ENCODE results near the gene RAPGEF3. TPM values are rescaled to one million over a fixed set of nuclear protein-coding genes. Genes with fewer than 3 reads are reported as not detected.

Gene RAPGEF3
- total and polyA plus RNA-seq, 2 of the 13 experiments (the other 11 are each of a cell fraction or from before 2014, with no cell fraction given): 0.07 TPM

DNA sequence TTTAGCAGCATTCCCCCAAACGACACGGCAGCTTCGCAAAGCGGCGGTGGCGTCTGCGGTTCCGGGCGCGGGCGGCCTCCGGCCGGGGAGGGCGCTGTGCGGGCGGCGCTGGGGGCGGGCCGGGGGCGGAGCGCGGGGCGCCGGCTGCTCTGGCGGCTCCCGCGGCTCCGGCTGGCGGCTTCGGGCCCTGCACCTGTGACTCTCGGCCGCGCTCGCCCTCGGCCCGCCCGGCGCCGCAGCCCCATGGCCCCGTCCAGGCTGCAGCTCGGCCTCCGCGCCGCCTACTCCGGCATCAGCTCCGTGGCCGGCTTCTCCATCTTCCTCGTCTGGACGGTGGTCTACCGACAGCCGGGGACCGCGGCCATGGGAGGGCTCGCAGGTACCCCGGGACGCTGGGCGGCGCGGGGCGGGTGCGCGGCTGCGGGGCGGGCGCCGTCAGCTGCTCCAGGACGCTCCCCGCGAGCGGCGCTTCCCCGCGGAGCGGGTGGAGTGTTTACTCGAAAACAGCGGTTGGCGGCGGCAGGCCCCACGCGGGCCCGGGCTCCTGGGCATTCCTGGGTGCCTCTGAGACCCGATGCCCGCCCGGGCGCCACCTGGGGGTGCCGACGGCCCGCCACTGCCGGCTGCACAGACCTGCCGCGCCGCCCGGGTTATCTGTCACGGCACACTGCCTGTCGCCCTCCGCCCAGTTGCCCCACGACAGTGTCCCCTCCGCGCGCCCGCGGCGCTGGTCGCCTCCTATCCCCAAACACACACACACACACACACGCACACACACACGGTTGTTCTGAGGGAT, 14.6 kb upstream of the RAPGEF3 start, which contains the start of gene SLC48A1 (continued):
- TF ChIP-seq, protein P1, sequence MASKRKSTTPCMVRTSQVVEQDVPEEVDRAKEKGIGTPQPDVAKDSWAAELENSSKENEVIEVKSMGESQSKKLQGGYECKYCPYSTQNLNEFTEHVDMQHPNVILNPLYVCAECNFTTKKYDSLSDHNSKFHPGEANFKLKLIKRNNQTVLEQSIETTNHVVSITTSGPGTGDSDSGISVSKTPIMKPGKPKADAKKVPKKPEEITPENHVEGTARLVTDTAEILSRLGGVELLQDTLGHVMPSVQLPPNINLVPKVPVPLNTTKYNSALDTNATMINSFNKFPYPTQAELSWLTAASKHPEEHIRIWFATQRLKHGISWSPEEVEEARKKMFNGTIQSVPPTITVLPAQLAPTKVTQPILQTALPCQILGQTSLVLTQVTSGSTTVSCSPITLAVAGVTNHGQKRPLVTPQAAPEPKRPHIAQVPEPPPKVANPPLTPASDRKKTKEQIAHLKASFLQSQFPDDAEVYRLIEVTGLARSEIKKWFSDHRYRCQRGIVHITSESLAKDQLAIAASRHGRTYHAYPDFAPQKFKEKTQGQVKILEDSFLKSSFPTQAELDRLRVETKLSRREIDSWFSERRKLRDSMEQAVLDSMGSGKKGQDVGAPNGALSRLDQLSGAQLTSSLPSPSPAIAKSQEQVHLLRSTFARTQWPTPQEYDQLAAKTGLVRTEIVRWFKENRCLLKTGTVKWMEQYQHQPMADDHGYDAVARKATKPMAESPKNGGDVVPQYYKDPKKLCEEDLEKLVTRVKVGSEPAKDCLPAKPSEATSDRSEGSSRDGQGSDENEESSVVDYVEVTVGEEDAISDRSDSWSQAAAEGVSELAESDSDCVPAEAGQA (IDR thresholded peaks at IDR 0.05; ENCODE audit: low read depth): no peak
- TF ChIP-seq, protein P1 (CRISPR knock-in tag; IDR thresholded peaks at IDR 0.05; ENCODE audit: borderline replicate concordance): no peak
- no peak for TF ChIP-seq ISL2 (CRISPR knock-in tag; IDR thresholded peaks at IDR 0.05)
- TF ChIP-seq ZNF75D (CRISPR knock-in tag; IDR thresholded peaks at IDR 0.05; ENCODE audit: borderline replicate concordance): no peak
- TF ChIP-seq MEIS1 (CRISPR knock-in tag; IDR thresholded peaks at IDR 0.05; ENCODE audit: borderline replicate concordance): no peak
- no peak for TF ChIP-seq ZMYM3 (CRISPR knock-in tag; IDR thresholded peaks at IDR 0.05)
- TF ChIP-seq ZBTB1 (CRISPR knock-in tag; IDR thresholded peaks at IDR 0.05; ENCODE audit: borderline replicate concordance): no peak
- no peak for TF ChIP-seq ZNF10 (CRISPR knock-in tag; IDR thresholded peaks at IDR 0.05; ENCODE audit: borderline replicate concordance, low read depth)
- no peak for TF ChIP-seq KAT7 (CRISPR knock-in tag; IDR thresholded peaks at IDR 0.05; ENCODE audit: borderline replicate concordance)
- no peak for TF ChIP-seq ZNF550 (CRISPR knock-in tag; IDR thresholded peaks at IDR 0.05; ENCODE audit: borderline replicate concordance)
- TF ChIP-seq, protein P2, sequence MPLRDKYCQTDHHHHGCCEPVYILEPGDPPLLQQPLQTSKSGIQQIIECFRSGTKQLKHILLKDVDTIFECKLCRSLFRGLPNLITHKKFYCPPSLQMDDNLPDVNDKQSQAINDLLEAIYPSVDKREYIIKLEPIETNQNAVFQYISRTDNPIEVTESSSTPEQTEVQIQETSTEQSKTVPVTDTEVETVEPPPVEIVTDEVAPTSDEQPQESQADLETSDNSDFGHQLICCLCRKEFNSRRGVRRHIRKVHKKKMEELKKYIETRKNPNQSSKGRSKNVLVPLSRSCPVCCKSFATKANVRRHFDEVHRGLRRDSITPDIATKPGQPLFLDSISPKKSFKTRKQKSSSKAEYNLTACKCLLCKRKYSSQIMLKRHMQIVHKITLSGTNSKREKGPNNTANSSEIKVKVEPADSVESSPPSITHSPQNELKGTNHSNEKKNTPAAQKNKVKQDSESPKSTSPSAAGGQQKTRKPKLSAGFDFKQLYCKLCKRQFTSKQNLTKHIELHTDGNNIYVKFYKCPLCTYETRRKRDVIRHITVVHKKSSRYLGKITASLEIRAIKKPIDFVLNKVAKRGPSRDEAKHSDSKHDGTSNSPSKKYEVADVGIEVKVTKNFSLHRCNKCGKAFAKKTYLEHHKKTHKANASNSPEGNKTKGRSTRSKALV (CRISPR knock-in tag; IDR thresholded peaks at IDR 0.05): no peak
- TF ChIP-seq GZF1 (CRISPR knock-in tag; IDR thresholded peaks at IDR 0.05): no peak
- TF ChIP-seq MBNL3 (CRISPR knock-in tag; conservative IDR thresholded peaks at IDR 0.05): no peak
- TF ChIP-seq DMAP1 (CRISPR knock-in tag; IDR thresholded peaks at IDR 0.05): no peak
- TF ChIP-seq RXRA (CRISPR knock-in tag; IDR thresholded peaks at IDR 0.05): no peak
- TF ChIP-seq, protein P3, sequence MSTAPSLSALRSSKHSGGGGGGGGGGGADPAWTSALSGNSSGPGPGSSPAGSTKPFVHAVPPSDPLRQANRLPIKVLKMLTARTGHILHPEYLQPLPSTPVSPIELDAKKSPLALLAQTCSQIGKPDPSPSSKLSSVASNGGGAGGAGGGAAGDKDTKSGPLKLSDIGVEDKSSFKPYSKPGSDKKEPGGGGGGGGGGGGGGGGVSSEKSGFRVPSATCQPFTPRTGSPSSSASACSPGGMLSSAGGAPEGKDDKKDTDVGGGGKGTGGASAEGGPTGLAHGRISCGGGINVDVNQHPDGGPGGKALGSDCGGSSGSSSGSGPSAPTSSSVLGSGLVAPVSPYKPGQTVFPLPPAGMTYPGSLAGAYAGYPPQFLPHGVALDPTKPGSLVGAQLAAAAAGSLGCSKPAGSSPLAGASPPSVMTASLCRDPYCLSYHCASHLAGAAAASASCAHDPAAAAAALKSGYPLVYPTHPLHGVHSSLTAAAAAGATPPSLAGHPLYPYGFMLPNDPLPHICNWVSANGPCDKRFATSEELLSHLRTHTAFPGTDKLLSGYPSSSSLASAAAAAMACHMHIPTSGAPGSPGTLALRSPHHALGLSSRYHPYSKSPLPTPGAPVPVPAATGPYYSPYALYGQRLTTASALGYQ (CRISPR knock-in tag; IDR thresholded peaks at IDR 0.05): no peak
- no peak for TF ChIP-seq SNAI1 (CRISPR knock-in tag; IDR thresholded peaks at IDR 0.05; ENCODE audit: borderline replicate concordance)
- no peak for TF ChIP-seq HOXA7 (CRISPR knock-in tag; IDR thresholded peaks at IDR 0.05)
- no peak; the same call in 1 of the 2 replicates for TF ChIP-seq SPEN (CRISPR knock-in tag; IDR thresholded peaks at IDR 0.05; ENCODE audit: low read depth)
- peak; percentile 49 for TF ChIP-seq SAP130 (CRISPR knock-in tag; IDR thresholded peaks at IDR 0.05; ENCODE audit: low read depth)
- TF ChIP-seq ZNF776 (CRISPR knock-in tag; IDR thresholded peaks at IDR 0.05): no peak
